Measurements from ENCODE around the gene PCED1B. TPM values are rescaled to one million over a fixed set of nuclear protein-coding genes. Genes with fewer than 3 reads are reported as not detected.

PCED1B gene
- total RNA-seq, 1 experiment from 2014 or later: 0.86 TPM

GRCh38 chr12:47160316-47161244 is 81.2 kb downstream of the PCED1B start (continued):
- no peak for TF ChIP-seq CTCF (IDR thresholded peaks at IDR 0.05 in 2 of 3, conservative IDR thresholded peaks at IDR 0.05 in 1 of 3; ENCODE audit: borderline replicate concordance in 1 of 3, insufficient read depth in 1 of 3, low read depth in 2 of 3, low read length in 2 of 3)
- no peak for TF ChIP-seq ZNF274 (IDR thresholded peaks at IDR 0.05; ENCODE audit: low read depth, low read length)
- no peak for TF ChIP-seq TCF7L2 (IDR thresholded peaks at IDR 0.05; ENCODE audit: borderline replicate concordance, extremely low read depth, insufficient read depth, insufficient read length)
- no peak for TF ChIP-seq MAX (IDR thresholded peaks at IDR 0.05)

GRCh38 chr12:47164116-47164515 is 84.7 kb downstream of the PCED1B start:
- no peaks in the 10 kb centered on the region for H3K4me1 ChIP-seq (ENCODE audit: control insufficient read depth in 1 of 2, insufficient read depth in 2 of 2, low read length in 2 of 2)
- no TSS peak for BruUV-seq (replicated peaks)
- intact Hi-C loops (cut with micrococcal nuclease): no loop called here
- RAD21 ChIA-PET (ENCODE audit: low non-redundant PET in 1 of 2, low total read pairs in 2 of 2, uncharacterized antibody in 2 of 2, unreplicated experiment in 2 of 2): no interaction called here
- H3K9ac ChIP-seq (ENCODE audit: low read length): no peak overlapping the region
- no peaks in the 10 kb centered on the region for H3K9me3 ChIP-seq (ENCODE audit: control insufficient read depth in 1 of 2, insufficient read depth in 1 of 2, low read depth in 1 of 2, low read length in 2 of 2)
- H3K27me3 ChIP-seq (ENCODE audit: insufficient read depth, low read length): no peaks in the 10 kb centered on the region
- no peak overlapping the region for H3K4me2 ChIP-seq (ENCODE audit: low read length)
- no peak overlapping the region for H3K27ac ChIP-seq (ENCODE audit: low read depth, low read length)
- ATAC-seq (no peak), DNase-seq (ENCODE audit: low read depth, low spot score) (no peak)
- 0 out of 2 replicates have a peak, but pooled peaks cover 6% of the 10 kb centered on the region for H3K9me2 ChIP-seq (ENCODE audit: insufficient read depth)
- no peaks in the 10 kb centered on the region for H3K79me2 ChIP-seq (ENCODE audit: insufficient read depth, low read length)
- TF ChIP-seq FOSL1 (IDR thresholded peaks at IDR 0.05; ENCODE audit: low read depth) (no peak), ZNF274 (IDR thresholded peaks at IDR 0.05; ENCODE audit: low read depth, low read length) (no peak), ATF3 (IDR thresholded peaks at IDR 0.05) (no peak), MAX (IDR thresholded peaks at IDR 0.05) (no peak), ZBTB33 (IDR thresholded peaks at IDR 0.05; ENCODE audit: extremely low read depth, insufficient replicate concordance, low read length) (no peak), SIN3A (IDR thresholded peaks at IDR 0.05; ENCODE audit: low read depth) (no peak), POLR2A (IDR thresholded peaks at IDR 0.05; ENCODE audit: borderline replicate concordance, extremely low read depth, insufficient read depth, insufficient read length) (no peak)
- H4K20me1 ChIP-seq (ENCODE audit: insufficient read depth): no peaks in the 10 kb centered on the region
- POLR2A ChIA-PET: no interaction called here
- no peak overlapping the region for H3K4me3 ChIP-seq (replicated peaks in 1 of 2; ENCODE audit: low read depth in 1 of 2, low read length in 2 of 2)
- no peak overlapping the region for H2AFZ ChIP-seq (ENCODE audit: low read depth, low read length, poor library complexity, severe bottlenecking)
- H3K36me3 ChIP-seq (ENCODE audit: control insufficient read depth in 1 of 2, insufficient read depth in 2 of 2, low read length in 2 of 2): no peaks in the 10 kb centered on the region
- CTCF ChIA-PET: no interaction called here

All from HCT116 (cell line).